Common myeloid progenitor, CD34-positive (primary cell): Measurements from ENCODE around the gene SLC35F4.

Experiments
- CTCF ChIA-PET: fragments of 350-600 bp; sonication (Branson Sonifier 250); formaldehyde crosslinking; loops from one replicate; lab custom pipeline; 2021; ENCODE audit warnings: antibody characterized with exemption; lab: Charles Lee
- POLR2A ChIA-PET: fragments of 350-600 bp; sonication (Branson Sonifier 250); formaldehyde crosslinking; loops from one replicate; lab custom pipeline; 2021; ENCODE audit warnings: antibody characterized with exemption; lab: Charles Lee
- DNase-seq, 3 donors: peaks; one replicate each; pipeline versions ENCODE4 v3.0.0 to v3.0.0-alpha.2; 2013
- H3K27ac ChIP-seq, 2 experiments: 1 replicate in 1 of 2; 2 replicates in 1 of 2; pipeline ENCODE4 v1.7.0; 2013; ENCODE audit warnings: inconsistent platforms in 2 of 2, low read length in 2 of 2, mild to moderate bottlenecking in 2 of 2, low read depth in 1 of 2, moderate library complexity in 1 of 2; ENCODE audit not compliant: severe bottlenecking in 2 of 2, insufficient read depth in 1 of 2, poor library complexity in 1 of 2
- H3K27me3 ChIP-seq, 5 experiments: replicated peaks in 2 of 5; 1 replicate in 3 of 5; 2 replicates in 2 of 5; pipeline versions ENCODE4 v1.6.1 to v1.7.0; 2013; ENCODE audit warnings: low read length in 4 of 5, mild to moderate bottlenecking in 2 of 5, moderate library complexity in 2 of 5, inconsistent platforms in 1 of 5; ENCODE audit not compliant: insufficient read depth in 5 of 5, control insufficient read depth in 4 of 5
- H3K36me3 ChIP-seq, 4 experiments: 1 replicate in 2 of 4; 2 replicates in 2 of 4; pipeline versions ENCODE4 v1.6.1 to v1.7.0; 2013; ENCODE audit warnings: low read length in 3 of 4, control low read depth in 1 of 4, mild to moderate bottlenecking in 1 of 4; ENCODE audit not compliant: control insufficient read depth in 4 of 4, insufficient read depth in 4 of 4
- H3K4me1 ChIP-seq, 4 experiments: 1 replicate in 3 of 4; 2 replicates in 1 of 4; pipeline versions ENCODE4 v1.6.1 to v1.7.1; 2013; ENCODE audit warnings: low read length in 3 of 4, mild to moderate bottlenecking in 3 of 4, control low read depth in 1 of 4, inconsistent platforms in 1 of 4, moderate library complexity in 1 of 4; ENCODE audit not compliant: control insufficient read depth in 4 of 4, insufficient read depth in 4 of 4; ENCODE audit errors: control extremely low read depth in 1 of 4
- H3K4me3 ChIP-seq, 7 experiments: 1 replicate in 4 of 7; 2 replicates in 3 of 7; pipeline versions ENCODE4 v1.5.1 to v1.7.0; 2013; ENCODE audit warnings: mild to moderate bottlenecking in 7 of 7, low read length in 6 of 7, moderate library complexity in 6 of 7, inconsistent platforms in 2 of 7, low read depth in 2 of 7, control low read depth in 1 of 7; ENCODE audit not compliant: insufficient read depth in 4 of 7, control insufficient read depth in 1 of 7; ENCODE audit errors: extremely low read depth in 1 of 7
- H3K9me3 ChIP-seq, 5 experiments: 1 replicate in 4 of 5; 2 replicates in 1 of 5; pipeline versions ENCODE4 v1.6.1 to v1.7.1; 2013; ENCODE audit warnings: low read length in 4 of 5, mild to moderate bottlenecking in 2 of 5, inconsistent platforms in 1 of 5, low read depth in 1 of 5, moderate library complexity in 1 of 5; ENCODE audit not compliant: control insufficient read depth in 4 of 5, insufficient read depth in 2 of 5; ENCODE audit errors: control extremely low read depth in 1 of 5
- WGBS: methylation state at CpG from one replicate; pipeline ENCODE4 v1.1.5; 2013; ENCODE audit not compliant: insufficient coverage; 5-methylcytosine and 5-hydroxymethylcytosine counted together

Gene SLC35F4

GRCh38 chr14:57811998-57812546 lies 53.8 kb downstream of the SLC35F4 start:
- Histone ChIP-seq H3K4me3 (no peak overlapping the region), H3K9me3 (no peaks in the 10 kb centered on the region), H3K4me1 (no peaks in the 10 kb centered on the region), H3K36me3 (no peaks in the 10 kb centered on the region), H3K27me3 (peaks cover 0 to 2% (median 0%) of the 10 kb centered on the region in 5 experiments), H3K27ac (no peak overlapping the region)
- POLR2A ChIA-PET, result no interaction called here
- CTCF ChIA-PET, result no interaction called here
- WGBS, result 43% methylated on average over 1 of the region's 2 CpGs
- no peak for DNase-seq

GRCh38 chr14:57809808-57810207 lies 56.1 kb downstream of the SLC35F4 start:
- Histone ChIP-seq H3K27ac (no peak overlapping the region), H3K9me3 (no peaks in the 10 kb centered on the region), H3K27me3 (peaks cover 0 to 2% (median 0%) of the 10 kb centered on the region in 5 experiments), H3K36me3 (no peaks in the 10 kb centered on the region), H3K4me3 (no peak overlapping the region), H3K4me1 (no peaks in the 10 kb centered on the region)
- no CpG with 5 or more reads among the region's 1 CpG for WGBS
- ChIA-PET CTCF (no interaction called here), POLR2A (no interaction called here)
- no peak for DNase-seq

GRCh38 chr14:57797160-57797559 lies 68.7 kb downstream of the SLC35F4 start:
- Histone ChIP-seq H3K9me3 (peaks cover 0 to 2% (median 0%) of the 10 kb centered on the region in 5 experiments), H3K27me3 (no peaks in the 10 kb centered on the region), H3K4me1 (no peaks in the 10 kb centered on the region), H3K36me3 (no peaks in the 10 kb centered on the region), H3K4me3 (no peak overlapping the region), H3K27ac (no peak overlapping the region)
- ChIA-PET CTCF (no interaction called here), POLR2A (no interaction called here)
- WGBS, result 100% methylated on average over 1 of the region's 2 CpGs
- DNase-seq, result no peak

GRCh38 chr14:57796556-57796955 lies 69.3 kb downstream of the SLC35F4 start:
- Histone ChIP-seq H3K36me3 (no peaks in the 10 kb centered on the region), H3K4me3 (no peak overlapping the region), H3K27me3 (no peaks in the 10 kb centered on the region), H3K27ac (no peak overlapping the region), H3K4me1 (no peaks in the 10 kb centered on the region), H3K9me3 (peaks cover 0 to 2% (median 0%) of the 10 kb centered on the region in 5 experiments)
- CTCF ChIA-PET, result no interaction called here
- no peak for DNase-seq
- POLR2A ChIA-PET, result no interaction called here

GRCh38 chr14:57785058-57785457 lies 80.8 kb downstream of the SLC35F4 start:
- no peaks in the 10 kb centered on the region for H3K27me3 ChIP-seq
- no peaks in the 10 kb centered on the region for H3K4me1 ChIP-seq
- H3K9me3 ChIP-seq, result peaks cover 0 to 7% (median 3%) of the 10 kb centered on the region in 5 experiments
- no peak for DNase-seq
- 86% methylated on average over 2 of the region's 3 CpGs for WGBS
- ChIA-PET CTCF (no interaction called here), POLR2A (no interaction called here)
- H3K27ac ChIP-seq, result no peak overlapping the region
- H3K36me3 ChIP-seq, result no peaks in the 10 kb centered on the region
- H3K4me3 ChIP-seq, result no peak overlapping the region

- Histone ChIP-seq H3K27ac (no peak overlapping the region), H3K27me3 (no peaks in the 10 kb centered on the region), H3K4me3 (no peak overlapping the region), H3K4me1 (no peaks in the 10 kb centered on the region), H3K36me3 (no peaks in the 10 kb centered on the region), H3K9me3 (peaks cover 0 to 3% (median 0%) of the 10 kb centered on the region in 5 experiments)
- POLR2A ChIA-PET, result no interaction called here
- CTCF ChIA-PET, result no interaction called here
- no CpG with 5 or more reads among the region's 4 CpGs for WGBS
- DNase-seq, result no peak
Observed at GRCh38 chr14:57771801-57772200, 94.1 kb downstream of the SLC35F4 start.

GRCh38 chr14:57769863-57770523 lies 95.9 kb downstream of the SLC35F4 start:
- H3K4me1 ChIP-seq, result no peaks in the 10 kb centered on the region
- no peak overlapping the region for H3K4me3 ChIP-seq
- H3K36me3 ChIP-seq, result no peaks in the 10 kb centered on the region
- DNase-seq, result no peak
- ChIA-PET POLR2A (no interaction called here), CTCF (no interaction called here)
- H3K27me3 ChIP-seq, result no peaks in the 10 kb centered on the region
- no CpG with 5 or more reads among the region's 5 CpGs for WGBS
- H3K27ac ChIP-seq, result no peak overlapping the region
- H3K9me3 ChIP-seq, result peaks cover 0 to 3% (median 0%) of the 10 kb centered on the region in 5 experiments
